Measurements from ENCODE around the gene SLC22A31.

SLC22A31 gene

GRCh38 chr16:89216315-89217137 lies 16.2 kb upstream of the SLC22A31 start:
- DNase-seq, result peak; percentile 28 to 78

- DNase-seq, result no peak
Observed at GRCh38 chr16:89210904-89211515, 10.7 kb upstream of the SLC22A31 start.

GRCh38 chr16:89210165-89210903 lies 10.0 kb upstream of the SLC22A31 start:
- DNase-seq, result no peak

GRCh38 chr16:89209522-89210044 lies 9.2 kb upstream of the SLC22A31 start:
- DNase-seq, result no peak

GRCh38 chr16:89207993-89208392 lies 7.7 kb upstream of the SLC22A31 start:
- DNase-seq, result no peak

GRCh38 chr16:89202422-89203215 lies 2.3 kb upstream of the SLC22A31 start:
- no peak for DNase-seq

GRCh38 chr16:89201439-89202377 lies 1.4 kb upstream of the SLC22A31 start:
- DNase-seq, result no peak

- no peak for DNase-seq
Observed at GRCh38 chr16:89200850-89201411, 594 bp upstream of the SLC22A31 start.

GRCh38 chr16:89199241-89200123 lies 855 bp downstream of the SLC22A31 start:
- no peak for DNase-seq

- DNase-seq, result no peak
Observed at GRCh38 chr16:89198417-89199240, 1.7 kb downstream of the SLC22A31 start.

- no peak for DNase-seq
Observed at GRCh38 chr16:89197633-89198416, 2.5 kb downstream of the SLC22A31 start.

GRCh38 chr16:89197033-89197632 lies 3.2 kb downstream of the SLC22A31 start:
- DNase-seq, result no peak

GRCh38 chr16:89195521-89196171 lies 4.7 kb downstream of the SLC22A31 start:
- DNase-seq, result no peak

GRCh38 chr16:89194340-89195311 lies 5.7 kb downstream of the SLC22A31 start:
- no peak for DNase-seq

- no peak for DNase-seq
Observed at GRCh38 chr16:89193576-89194293, 6.6 kb downstream of the SLC22A31 start.

Measured in hippocampal formation (tissue), 2 donors.